B cell (primary cell): Measurements from ENCODE around the gene CCL14. TPM values are rescaled to one million over a fixed set of nuclear protein-coding genes. Genes with fewer than 3 reads are reported as not detected.

Experiments
- ATAC-seq: fragments of 200-7000 bp; cut with Tn5 transposase; one replicate; pipeline ENCODE4 v1.10.0; 2021; ENCODE audit warnings: low read depth, mild to moderate bottlenecking, moderate number of reproducible peaks, moderate library complexity
- CTCF ChIA-PET: fragments of 350-600 bp; sonication (Branson Sonifier 250); formaldehyde crosslinking; loops from one replicate; lab custom pipeline; 2021; ENCODE audit warnings: antibody characterized with exemption, inconsistent platforms; lab: Charles Lee
- POLR2A ChIA-PET: fragments of 350-600 bp; sonication (Branson Sonifier 250); formaldehyde crosslinking; loops from one replicate; lab custom pipeline; 2021; ENCODE audit warnings: antibody characterized with exemption; lab: Charles Lee
- DNase-seq: peaks from one replicate; pipeline ENCODE4 v3.0.0; 2013
- H2AFZ ChIP-seq: 2 replicates; pipeline ENCODE4 v1.6.1; 2012; ENCODE audit warnings: mild to moderate bottlenecking, low read depth, low read length; ENCODE audit not compliant: insufficient read depth, poor library complexity, severe bottlenecking
- H3K27ac ChIP-seq, 2 donors: 1 replicate in 1 of 2; 2 replicates in 1 of 2; pipeline ENCODE4 v1.5.1; 2012 to 2013; ENCODE audit warnings: low read length in 2 of 2, mild to moderate bottlenecking in 2 of 2, moderate library complexity in 1 of 2
- H3K27me3 ChIP-seq, 4 experiments: fragments of 200-600 bp in 1 of 4; sonication (generic) in 1 of 4; replicated peaks in 1 of 4; 1 replicate in 2 of 4; 2 replicates in 2 of 4; pipeline versions ENCODE4 v1.6.1 to v1.7.0; 2013 to 2016; ENCODE audit warnings: low read length in 3 of 4, mild to moderate bottlenecking in 2 of 4, mixed read lengths in 1 of 4, moderate library complexity in 1 of 4; ENCODE audit not compliant: insufficient read depth in 4 of 4, control insufficient read depth in 3 of 4; ENCODE audit errors: control extremely low read depth in 1 of 4
- H3K36me3 ChIP-seq, 2 experiments: replicated peaks in 1 of 2; 1 replicate in 1 of 2; 2 replicates in 1 of 2; pipeline versions ENCODE4 v1.6.1 to v1.7.1; 2013; ENCODE audit warnings: low read length in 1 of 2; ENCODE audit not compliant: insufficient read depth in 2 of 2, control insufficient read depth in 1 of 2; ENCODE audit errors: control extremely low read depth in 1 of 2, extremely low read depth in 1 of 2
- H3K4me1 ChIP-seq, 2 donors: fragments of 200-600 bp in 1 of 2; sonication (generic) in 1 of 2; 1 replicate in 1 of 2; 2 replicates in 1 of 2; pipeline versions ENCODE4 v1.5.1 to v1.6.1; 2013 to 2017; ENCODE audit warnings: low read length in 2 of 2; ENCODE audit not compliant: control insufficient read depth in 2 of 2, insufficient read depth in 2 of 2
- H3K4me2 ChIP-seq: replicated peaks from 2 replicates; pipeline ENCODE3; 2012; ENCODE audit warnings: mild to moderate bottlenecking, low read depth, low read length; ENCODE audit not compliant: poor library complexity, severe bottlenecking
- H3K4me3 ChIP-seq, 5 experiments: fragments of 200-600 bp in 1 of 5; sonication (generic) in 1 of 5; 1 replicate in 3 of 5; 2 replicates in 2 of 5; pipeline versions ENCODE4 v1.5.1 to v1.7.0; 2011 to 2016; ENCODE audit warnings: low read length in 4 of 5, mild to moderate bottlenecking in 4 of 5, low read depth in 2 of 5, control low read depth in 1 of 5, moderate library complexity in 1 of 5; ENCODE audit not compliant: insufficient read depth in 1 of 5; ENCODE audit errors: control extremely low read depth in 1 of 5, extremely low read depth in 1 of 5
- H3K79me2 ChIP-seq: fragments of 200-600 bp; sonication (generic); one replicate; pipeline ENCODE4 v1.6.0; 2016; ENCODE audit warnings: low read length; ENCODE audit not compliant: control insufficient read depth, insufficient read depth
- H3K9ac ChIP-seq: fragments of 200-600 bp; sonication (generic); 2 replicates; pipeline ENCODE4 v1.6.1; 2017; ENCODE audit warnings: mild to moderate bottlenecking, low read length, moderate library complexity
- H3K9me3 ChIP-seq, 3 donors: one replicate each; pipeline versions ENCODE4 v1.6.1 to v1.7.1; 2013; ENCODE audit warnings: low read length in 2 of 3; ENCODE audit not compliant: control insufficient read depth in 2 of 3, insufficient read depth in 1 of 3; ENCODE audit errors: control extremely low read depth in 1 of 3
- H4K20me1 ChIP-seq: 2 replicates; pipeline ENCODE4 v1.6.0; 2012; ENCODE audit warnings: mild to moderate bottlenecking, low read length; ENCODE audit not compliant: insufficient read depth, control insufficient read depth, poor library complexity, severe bottlenecking
- H3K27ac Mint-ChIP-seq: one replicate; pipeline ENCODE4 v1.8.0; 2021; ENCODE audit warnings: mixed read lengths
- H3K27me3 Mint-ChIP-seq: one replicate; pipeline ENCODE4 v1.8.0; 2021; ENCODE audit warnings: mixed read lengths
- H3K4me1 Mint-ChIP-seq: one replicate; pipeline ENCODE4 v1.8.0; 2021; ENCODE audit warnings: mixed read lengths
- H3K4me3 Mint-ChIP-seq: one replicate; pipeline ENCODE4 v1.8.0; 2021; ENCODE audit warnings: mixed read lengths
- H3K9me3 Mint-ChIP-seq: one replicate; pipeline ENCODE4 v1.8.0; 2022; ENCODE audit warnings: mixed read lengths; ENCODE audit not compliant: insufficient read depth
- CTCF ChIP-seq: fragments of 200-600 bp; IDR thresholded peaks from one replicate; pipeline ENCODE4 v1.8.0; 2022; ENCODE audit warnings: antibody characterized with exemption, mild to moderate bottlenecking
- EZH2 ChIP-seq: IDR thresholded peaks from 2 replicates; pipeline ENCODE4 v1.6.1; 2012; ENCODE audit warnings: borderline replicate concordance, low read depth, mild to moderate bottlenecking, moderate library complexity, low read length; ENCODE audit not compliant: insufficient read depth, poor library complexity, severe bottlenecking
- WGBS: methylation state at CpG from one replicate; pipeline ENCODE4 v1.1.5; 2013; ENCODE audit warnings: missing lambda C conversion rate; ENCODE audit not compliant: insufficient coverage; 5-methylcytosine and 5-hydroxymethylcytosine counted together
- intact Hi-C: fragments of 100-400 bp; cut with micrococcal nuclease; formaldehyde crosslinking; loops from one replicate; pipeline ENCODE4 v1.10.0; 2022
- polyA plus RNA-seq: library from polyadenylated mRNA; depleted of rRNA; stranded (reverse); fragments of >200 nt; gene quantifications from 2 replicates; pipeline ENCODE4 v1.2.3, GENCODE V29; 2012
- total RNA-seq, 2 donors: library from RNA; stranded (reverse); fragments of 120-200 nt in 1 of 2; gene quantifications; 1 replicate in 1 of 2; 2 replicates in 1 of 2; pipeline versions ENCODE4 v1.2.3 to v1.2.4, GENCODE V29; 2013 to 2022

The CCL14 gene
- total and polyA plus RNA-seq, 2 donors (not counting 1 experiment from before 2014, with no cell fraction given), result not detected

DNA sequence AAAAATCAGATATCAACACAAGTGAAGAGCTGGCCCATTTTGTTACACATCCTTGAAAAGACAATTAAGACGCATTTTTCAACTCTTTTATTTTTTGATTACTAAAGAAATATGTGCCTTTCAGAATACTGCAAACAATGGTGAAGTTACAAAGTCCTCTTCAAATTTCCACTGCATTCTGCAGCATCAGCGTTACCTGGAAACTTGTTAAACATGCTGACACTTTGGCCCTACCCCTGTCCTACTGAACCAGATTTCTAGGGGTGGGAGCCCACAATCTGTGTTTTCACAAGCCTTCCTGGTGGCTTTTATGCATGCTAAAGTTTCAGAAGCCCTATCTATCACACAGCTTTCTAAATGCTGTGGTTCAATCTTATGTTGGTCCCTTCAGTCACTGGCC lies 4.5 kb upstream of the CCL14 start:
- H3K4me1 Mint-ChIP-seq, result peaks cover 19% of the 10 kb centered on the region
- CTCF ChIA-PET, result interaction anchor here (1.0 to 2.2 kb wide), 2 partner anchors 15 to 158 kb away, joined by 4 to 10 read pairs; no protein-coding TSS in a partner anchor
- H3K4me3 Mint-ChIP-seq, result no peak overlapping the region
- DNase-seq (no peak), ATAC-seq (no peak)
- Histone ChIP-seq H4K20me1 (no peaks in the 10 kb centered on the region), H3K4me2 (no peak overlapping the region), H3K4me3 (no peak overlapping the region), H3K27me3 (no peaks in the 10 kb centered on the region), H3K79me2 (no peaks in the 10 kb centered on the region), H3K36me3 (no peaks in the 10 kb centered on the region), H3K9me3 (peaks cover 5 to 7% (median 6%) of the 10 kb centered on the region in 3 donors), H3K9ac (no peak overlapping the region), H3K27ac (no peak overlapping the region), H2AFZ (no peak overlapping the region), H3K4me1 (peaks cover 9 to 11% of the 10 kb centered on the region in 2 donors)
- POLR2A ChIA-PET, result no interaction called here
- intact Hi-C loops, result no loop called here
- WGBS, result 100% methylated on average over 1 of the region's 2 CpGs
- H3K27ac Mint-ChIP-seq, result no peak overlapping the region
- peaks cover 7% of the 10 kb centered on the region for H3K27me3 Mint-ChIP-seq
- peaks cover 5% of the 10 kb centered on the region for H3K9me3 Mint-ChIP-seq
- no peak for TF ChIP-seq CTCF
- TF ChIP-seq EZH2, result no peak

DNA sequence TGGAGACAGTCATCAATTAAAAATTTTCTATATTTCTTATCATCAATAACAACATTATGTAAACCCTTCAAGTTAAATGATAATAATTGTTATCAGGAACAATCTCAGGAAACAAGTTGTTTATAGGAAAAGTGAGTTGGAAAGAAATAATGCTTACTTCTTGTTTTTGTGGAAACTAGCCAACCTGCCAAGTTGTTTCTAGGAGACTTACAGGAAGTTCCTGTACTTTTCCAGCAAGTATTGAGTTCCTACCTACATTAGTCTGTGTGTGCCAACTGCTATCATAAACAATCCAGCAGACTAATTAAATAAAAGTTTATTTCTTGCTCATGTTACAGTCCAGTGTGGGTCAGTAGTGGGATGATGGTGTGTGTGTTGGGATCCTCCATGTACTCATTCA lies 1.6 kb upstream of the CCL14 start:
- no peak for ATAC-seq
- Histone ChIP-seq H3K36me3 (no peaks in the 10 kb centered on the region), H3K4me2 (no peak overlapping the region), H3K4me1 (peaks cover 0 to 3% of the 10 kb centered on the region in 2 donors), H3K9me3 (peaks cover 5 to 7% (median 6%) of the 10 kb centered on the region in 3 donors), H3K9ac (no peak overlapping the region), H3K27ac (no peak overlapping the region), H3K4me3 (no peak overlapping the region), H4K20me1 (no peaks in the 10 kb centered on the region), H3K27me3 (peaks cover 0 to 3% (median 1%) of the 10 kb centered on the region in 4 experiments), H2AFZ (no peak overlapping the region), H3K79me2 (no peaks in the 10 kb centered on the region)
- Mint-ChIP-seq H3K27ac (no peak overlapping the region), H3K27me3 (peaks cover 7% of the 10 kb centered on the region), H3K9me3 (peaks cover 5% of the 10 kb centered on the region), H3K4me3 (no peak overlapping the region), H3K4me1 (no peaks in the 10 kb centered on the region)
- intact Hi-C loops, result no loop called here
- CTCF ChIA-PET, result interaction anchor here (1.4 to 2.1 kb wide), 2 partner anchors 12 to 161 kb away, joined by 6 to 7 read pairs; no protein-coding TSS in a partner anchor
- no peak for TF ChIP-seq EZH2
- no peak for TF ChIP-seq CTCF
- DNase-seq, result no peak
- POLR2A ChIA-PET, result no interaction called here
